IMR-90 (cell line): Measurements from ENCODE around the gene NHSL2.

Experiments used
- BHLHE40 ChIP-seq: fragments of 150-350 bp; IDR thresholded peaks from 2 replicates; pipeline ENCODE4 v1.6.1; 2016; ENCODE audit warnings: mild to moderate bottlenecking, low read depth, low read length
- CEBPB ChIP-seq: IDR thresholded peaks from 2 replicates; pipeline ENCODE4 v1.6.1; 2012; ENCODE audit warnings: low read depth, low read length, improper control_type of control experiment
- CHD1 ChIP-seq: IDR thresholded peaks from 2 replicates; pipeline ENCODE4 v1.6.1; 2012; ENCODE audit warnings: low read depth, low read length, improper control_type of control experiment
- CTCF ChIP-seq: conservative IDR thresholded peaks from 2 replicates; pipeline ENCODE4 v1.5.1; 2012; ENCODE audit warnings: mild to moderate bottlenecking, low read depth, low read length, improper control_type of control experiment
- FOS ChIP-seq: fragments of 150-350 bp; IDR thresholded peaks from 2 replicates; pipeline ENCODE4 v1.6.1; 2016; ENCODE audit warnings: low read depth, low read length
- POLR2A ChIP-seq: IDR thresholded peaks from 2 replicates; pipeline ENCODE4 v1.6.1; 2012; ENCODE audit warnings: mild to moderate bottlenecking, low read depth, low read length
- RAD21 ChIP-seq: IDR thresholded peaks from 2 replicates; pipeline ENCODE4 v1.6.1; 2012; ENCODE audit warnings: low read length, improper control_type of control experiment
- RCOR1 ChIP-seq: IDR thresholded peaks from 2 replicates; pipeline ENCODE4 v1.6.1; 2012; ENCODE audit warnings: mild to moderate bottlenecking, low read length, improper control_type of control experiment; ENCODE audit not compliant: insufficient replicate concordance
- SMC3 ChIP-seq: fragments of 150-350 bp; IDR thresholded peaks from 2 replicates; pipeline ENCODE4 v1.6.1; 2016; ENCODE audit warnings: low read depth, mild to moderate bottlenecking, antibody characterized with exemption, low read length, moderate library complexity
- USF2 ChIP-seq: fragments of 150-350 bp; IDR thresholded peaks from 2 replicates; pipeline ENCODE4 v1.6.1; 2017; ENCODE audit warnings: mild to moderate bottlenecking, antibody characterized with exemption, low read length, low read depth

GRCh38 chrX:72003811-72004750, 93.4 kb downstream of the NHSL2 start:
- no peak for TF ChIP-seq CTCF
- TF ChIP-seq RAD21, result no peak
- no peak for TF ChIP-seq POLR2A
- no peak for TF ChIP-seq CHD1
- no peak for TF ChIP-seq RCOR1
- no peak for TF ChIP-seq SMC3
- no peak for TF ChIP-seq USF2
- TF ChIP-seq BHLHE40, result no peak
- TF ChIP-seq CEBPB, result no peak
- no peak for TF ChIP-seq FOS
